Liver (tissue), 3 donors: Measurements from ENCODE around the gene ALK.

Experiments
- CTCF ChIP-seq: fragments of 150-350 bp; IDR thresholded peaks from 2 replicates; pipeline ENCODE4 v1.5.1; 2017; ENCODE audit warnings: improper control_type of control experiment, low read depth, low read length; ENCODE audit not compliant: missing input control
- FOXA1 ChIP-seq: IDR thresholded peaks from 2 replicates; pipeline ENCODE4 v1.6.1; 2016; ENCODE audit warnings: antibody characterized with exemption
- JUND ChIP-seq, 2 donors: IDR thresholded peaks; 2 replicates each; pipeline ENCODE4 v1.6.1; 2016; ENCODE audit warnings: antibody characterized with exemption in 2 of 2
- SP1 ChIP-seq: IDR thresholded peaks from 2 replicates; pipeline ENCODE4 v1.6.1; 2018; ENCODE audit warnings: antibody characterized with exemption, mild to moderate bottlenecking
- donor health status: healthy.
- donor health status: healthy.

- TF ChIP-seq FOXA1 = no peak
- TF ChIP-seq CTCF = no peak
- TF ChIP-seq JUND (IDR thresholded peaks at IDR 0.05) = no peak
- TF ChIP-seq SP1 = no peak
Measured at GRCh38 chr2:29612568-29612967, 308.8 kb downstream of the ALK start.
